NCI-H1092 (cell line): Measurements from ENCODE around the gene FBXL5.

Source experiments
- DNase-seq: peaks from one replicate; lab custom pipeline; 2025; lab: John Stamatoyannopoulos, UW

The FBXL5 gene

GRCh38 chr4:15557786-15558550 is 97.2 kb downstream of the FBXL5 start:
- no peak for DNase-seq

GRCh38 chr4:15556511-15557092 is 98.6 kb downstream of the FBXL5 start:
- no peak for DNase-seq
